ENCODE data around the gene HSF5. TPM values are rescaled to one million over a fixed set of nuclear protein-coding genes. Genes with fewer than 3 reads are reported as not detected.
A peak's percentile ranks its signal among the peaks of the same experiment; 100 is the strongest.

HSF5 gene
- total and polyA plus RNA-seq, 7 donors = under 0.01 to 0.29 TPM; not detected in 5

GRCh38 chr17:58416937-58417299, 71.3 kb downstream of the HSF5 start:
- intact Hi-C loops (cut with DNase I) = loop anchor here (2.0 to 5.0 kb wide), 3 partner anchors 64 to 168 kb away; partner anchors contain the start of gene SUPT4H1
- TF ChIP-seq POLR2A (IDR thresholded peaks at IDR 0.05) = no peak
- no peak for TF ChIP-seq EP300 (IDR thresholded peaks at IDR 0.05)
- no peak for TF ChIP-seq CTCF (IDR thresholded peaks at IDR 0.05)
- no peak for TF ChIP-seq POLR2AphosphoS5 (IDR thresholded peaks at IDR 0.05)
- Histone ChIP-seq H3K4me1 (peaks cover 0 to 7% (median 2%) of the 10 kb centered on the region in 4 donors), H3K9me3 (no peaks in the 10 kb centered on the region), H3K27me3 (no peaks in the 10 kb centered on the region), H3K27ac (peak overlapping the region; percentile 7 to 54 (median 48)), H3K4me3 (peak overlapping the region; percentile 23 to 42 (median 36)), H3K36me3 (no peaks in the 10 kb centered on the region)
- 15 to 59% methylated on average over 6 of the region's 6 CpGs for WGBS, 2 donors
- no peak for DNase-seq

GRCh38 chr17:58416396-58416795, 71.8 kb downstream of the HSF5 start:
- WGBS, 2 donors = 19 to 75% methylated on average over 4 of the region's 4 CpGs
- peak overlapping the region in 1 of 4 donors; percentile 44 for H3K27ac ChIP-seq
- H3K36me3 ChIP-seq = no peaks in the 10 kb centered on the region
- intact Hi-C loops (cut with DNase I) = loop anchor here (2.0 to 5.0 kb wide), 3 partner anchors 64 to 168 kb away; partner anchors contain the start of gene SUPT4H1
- H3K4me3 ChIP-seq = peak overlapping the region in 1 of 4 donors; percentile 38
- no peaks in the 10 kb centered on the region for H3K9me3 ChIP-seq
- DNase-seq = no peak
- H3K27me3 ChIP-seq = no peaks in the 10 kb centered on the region
- peaks cover 0 to 7% (median 2%) of the 10 kb centered on the region in 4 donors for H3K4me1 ChIP-seq
- TF ChIP-seq POLR2A (IDR thresholded peaks at IDR 0.05) = no peak
- TF ChIP-seq CTCF (IDR thresholded peaks at IDR 0.05) = no peak
- no peak for TF ChIP-seq EP300 (IDR thresholded peaks at IDR 0.05)
- TF ChIP-seq POLR2AphosphoS5 (IDR thresholded peaks at IDR 0.05) = no peak

- WGBS, 2 donors = 12 to 76% methylated on average over 6 of the region's 6 CpGs
- no peaks in the 10 kb centered on the region for H3K27me3 ChIP-seq
- intact Hi-C loops (cut with DNase I) = loop anchor here (2.0 to 5.0 kb wide), 3 partner anchors 63 to 167 kb away; partner anchors contain the start of gene SUPT4H1
- no peak for DNase-seq
- no peak overlapping the region for H3K4me3 ChIP-seq
- no peak for TF ChIP-seq EP300 (IDR thresholded peaks at IDR 0.05)
- TF ChIP-seq POLR2AphosphoS5 (IDR thresholded peaks at IDR 0.05) = no peak
- no peak for TF ChIP-seq POLR2A (IDR thresholded peaks at IDR 0.05)
- no peak for TF ChIP-seq CTCF (IDR thresholded peaks at IDR 0.05)
- H3K4me1 ChIP-seq = peaks cover 0 to 7% (median 2%) of the 10 kb centered on the region in 4 donors
- H3K36me3 ChIP-seq = no peaks in the 10 kb centered on the region
- H3K27ac ChIP-seq = no peak overlapping the region
- no peaks in the 10 kb centered on the region for H3K9me3 ChIP-seq
These were observed 72.7 kb downstream of the HSF5 start for GRCh38 chr17:58415371-58416055.

- Histone ChIP-seq H3K36me3 (no peaks in the 10 kb centered on the region), H3K27ac (no peak overlapping the region), H3K9me3 (no peaks in the 10 kb centered on the region), H3K27me3 (no peaks in the 10 kb centered on the region), H3K4me3 (no peak overlapping the region), H3K4me1 (peaks cover 0 to 7% (median 2%) of the 10 kb centered on the region in 4 donors)
- DNase-seq = no peak
- no peak for TF ChIP-seq EP300 (IDR thresholded peaks at IDR 0.05)
- no peak for TF ChIP-seq POLR2AphosphoS5 (IDR thresholded peaks at IDR 0.05)
- TF ChIP-seq POLR2A (IDR thresholded peaks at IDR 0.05) = no peak
- no peak for TF ChIP-seq CTCF (IDR thresholded peaks at IDR 0.05)
- intact Hi-C loops (cut with DNase I) = no loop called here
- 14 to 76% methylated on average over 3 of the region's 3 CpGs for WGBS, 2 donors
These were observed 73.6 kb downstream of the HSF5 start for GRCh38 chr17:58414596-58414997.
